Left hindlimb (tissue), 1 donor: Measurements from ENCODE around the gene ARSK.

Source experiments
- DNase-seq: peaks from one replicate; pipeline ENCODE4 v3.0.0-alpha.2; 2018

The ARSK gene

GRCh38 chr5:95565280-95565920, 10.5 kb downstream of the ARSK start:
- DNase-seq, result no peak

- DNase-seq, result no peak
Observed at GRCh38 chr5:95572016-95572415, 17.1 kb downstream of the ARSK start.

GRCh38 chr5:95581576-95581975, 26.7 kb downstream of the ARSK start:
- DNase-seq, result no peak

GRCh38 chr5:95583992-95584391, 29.1 kb downstream of the ARSK start:
- DNase-seq, result no peak

- no peak for DNase-seq
Observed at GRCh38 chr5:95590880-95591279, 36.0 kb downstream of the ARSK start.

- no peak for DNase-seq
Observed at GRCh38 chr5:95591490-95591901, 36.6 kb downstream of the ARSK start.

- no peak for DNase-seq
Observed at GRCh38 chr5:95595289-95595931, 40.5 kb downstream of the ARSK start.

- no peak for DNase-seq
Observed at GRCh38 chr5:95599252-95599651, 44.4 kb downstream of the ARSK start.

GRCh38 chr5:95600557-95600956, 45.7 kb downstream of the ARSK start:
- DNase-seq, result no peak

GRCh38 chr5:95605786-95606185, 50.9 kb downstream of the ARSK start:
- no peak for DNase-seq

- no peak for DNase-seq
Observed at GRCh38 chr5:95606419-95606818, 51.5 kb downstream of the ARSK start.

GRCh38 chr5:95609711-95610110, 54.8 kb downstream of the ARSK start:
- DNase-seq, result no peak

- DNase-seq, result no peak
Observed at GRCh38 chr5:95610546-95610945, 55.6 kb downstream of the ARSK start.

- no peak for DNase-seq
Observed at GRCh38 chr5:95611396-95611795, 56.5 kb downstream of the ARSK start.

GRCh38 chr5:95613514-95613913, 58.6 kb downstream of the ARSK start:
- DNase-seq, result no peak

- DNase-seq, result no peak
Observed at GRCh38 chr5:95615164-95615467, 60.2 kb downstream of the ARSK start.

- no peak for DNase-seq
Observed at GRCh38 chr5:95617057-95617456, 62.2 kb downstream of the ARSK start.

- no peak for DNase-seq
Observed at GRCh38 chr5:95619096-95619495, 64.2 kb downstream of the ARSK start.

GRCh38 chr5:95619514-95620029, 64.7 kb downstream of the ARSK start:
- no peak for DNase-seq

- DNase-seq, result peak; percentile 74
Observed at GRCh38 chr5:95620030-95620869, 65.3 kb downstream of the ARSK start, which contains the start of gene GPR150. Gene GPR150, plus strand, starts transcription at chr5:95620087. Its CDS starts 189 bp downstream, at chr5:95620276.

- DNase-seq, result peak; percentile 49
Observed at GRCh38 chr5:95620870-95621838, 66.3 kb downstream of the ARSK start.

- DNase-seq, result no peak
Observed at GRCh38 chr5:95621839-95622629, 67.1 kb downstream of the ARSK start.
